ENCODE measurements around the gene TESMIN.

DNA sequence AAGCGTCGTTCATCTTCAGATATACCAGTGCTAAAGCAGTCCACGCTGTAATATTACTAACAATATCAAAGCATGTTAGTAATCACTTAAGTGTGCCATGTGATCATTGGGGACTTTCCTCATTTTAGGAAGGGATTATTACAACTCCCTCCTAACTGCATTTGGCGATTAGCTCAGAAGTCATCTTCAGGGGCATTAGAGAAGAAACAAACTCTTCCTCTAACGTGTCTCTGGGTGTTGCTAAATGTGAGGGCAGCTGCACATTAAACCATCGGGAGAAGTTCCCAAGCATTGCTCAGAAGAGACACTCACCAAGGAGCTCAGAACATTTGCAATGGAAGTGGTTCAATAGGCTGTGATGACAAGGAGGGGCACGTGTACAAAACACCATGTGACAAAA lies 17.2 kb downstream of the TESMIN start:
- TF ChIP-seq CTCF (IDR thresholded peaks at IDR 0.05) (no peak), POLR2A (IDR thresholded peaks at IDR 0.05) (no peak), EP300 (IDR thresholded peaks at IDR 0.05) (no peak)

All from upper lobe of left lung (tissue), 4 donors.